Type B pancreatic cell (in vitro differentiated cells): Measurements from ENCODE around the gene FBXW9. TPM values are rescaled to one million over a fixed set of nuclear protein-coding genes. Genes with fewer than 3 reads are reported as not detected.
"Not testable (repeated sequence)": the region's sequence is repeated elsewhere in the genome, so short reads cannot be mapped to it uniquely, and the experiment has no call there.

Experiments
- DNase-seq: peaks from one replicate; pipeline ENCODE4 v3.0.0; 2021; ENCODE audit warnings: mixed read lengths; ENCODE audit not compliant: unreplicated experiment; ENCODE audit errors: extremely low spot score
- H3K27ac Mint-ChIP-seq: 2 replicates; pipeline ENCODE4 v1.8.0; 2021; ENCODE audit warnings: mild to moderate bottlenecking, mixed read lengths
- H3K27me3 Mint-ChIP-seq: 2 replicates; pipeline ENCODE4 v1.8.0; 2021; ENCODE audit warnings: mixed read lengths
- H3K36me3 Mint-ChIP-seq: 2 replicates; pipeline ENCODE4 v1.8.0; 2021; ENCODE audit warnings: mixed read lengths
- H3K4me1 Mint-ChIP-seq: one replicate; pipeline ENCODE4 v1.8.0; 2021; ENCODE audit warnings: mixed read lengths; ENCODE audit not compliant: unreplicated experiment
- H3K4me3 Mint-ChIP-seq: 2 replicates; pipeline ENCODE4 v1.8.0; 2021; ENCODE audit warnings: mild to moderate bottlenecking, mixed read lengths
- H3K9me3 Mint-ChIP-seq: 2 replicates; pipeline ENCODE4 v1.8.0; 2021; ENCODE audit warnings: mixed read lengths
- total RNA-seq: library from RNA; stranded (reverse); gene quantifications from 2 replicates; pipeline ENCODE4 v1.2.1, GENCODE V29; 2021; ENCODE audit warnings: low replicate concordance
- TF ChIP-seq, protein P1 (sequence below): fragments of 200-600 bp; sonication (generic); conservative IDR thresholded peaks from 2 replicates; pipeline ENCODE4 v1.5.0; 2021; ENCODE audit warnings: antibody characterized with exemption, mild to moderate bottlenecking

Gene FBXW9
- total RNA-seq, 1 donor from 2014 or later: 17.0 TPM

DNA sequence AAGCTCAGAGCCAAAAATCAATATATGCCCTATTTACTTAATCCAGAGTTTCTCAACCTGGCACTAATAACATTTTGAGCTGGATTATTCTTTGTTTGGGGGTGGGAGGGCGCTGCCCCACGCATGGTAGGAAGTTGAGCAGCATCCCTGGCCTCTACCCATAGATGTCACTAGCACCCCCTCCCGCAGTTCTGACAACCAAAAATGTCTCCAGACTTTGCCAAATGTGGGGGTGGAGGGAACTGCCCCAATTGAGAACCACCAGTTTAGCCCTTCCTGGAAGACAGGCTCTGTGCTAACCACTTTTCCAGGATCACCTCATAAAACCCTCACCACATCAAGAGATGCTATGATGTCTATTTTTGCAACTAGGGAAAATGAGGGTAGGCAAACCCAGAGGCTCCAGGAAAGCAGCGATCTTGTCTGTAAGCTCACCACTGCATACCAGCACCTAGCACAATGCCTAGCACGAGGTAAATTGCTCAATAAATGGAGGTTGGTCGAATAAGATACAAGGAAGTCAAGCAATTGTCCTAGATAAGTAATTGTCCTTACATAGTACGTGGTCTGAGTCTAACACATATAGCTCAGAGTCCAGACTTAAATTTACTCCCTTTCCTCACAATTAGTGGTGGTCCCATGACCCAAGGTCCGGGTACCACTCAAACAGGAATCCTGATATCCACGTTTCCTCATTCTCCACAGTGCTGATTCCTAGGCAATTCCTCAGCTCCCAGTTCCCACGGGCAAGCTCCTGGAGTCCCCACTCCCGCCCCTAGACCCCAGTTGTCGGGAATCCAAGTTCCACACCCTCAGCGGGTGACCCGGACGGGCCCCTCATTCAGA is 37.2 kb upstream of the FBXW9 start:
- Mint-ChIP-seq H3K4me3 (peak overlapping the region; percentile 98), H3K4me1 (peaks cover 26% of the 10 kb centered on the region), H3K36me3 (peaks cover 22% of the 10 kb centered on the region), H3K27ac (peak overlapping the region; percentile 94), H3K9me3 (peaks cover 3% of the 10 kb centered on the region), H3K27me3 (no peaks in the 10 kb centered on the region)
- TF ChIP-seq, protein P1, sequence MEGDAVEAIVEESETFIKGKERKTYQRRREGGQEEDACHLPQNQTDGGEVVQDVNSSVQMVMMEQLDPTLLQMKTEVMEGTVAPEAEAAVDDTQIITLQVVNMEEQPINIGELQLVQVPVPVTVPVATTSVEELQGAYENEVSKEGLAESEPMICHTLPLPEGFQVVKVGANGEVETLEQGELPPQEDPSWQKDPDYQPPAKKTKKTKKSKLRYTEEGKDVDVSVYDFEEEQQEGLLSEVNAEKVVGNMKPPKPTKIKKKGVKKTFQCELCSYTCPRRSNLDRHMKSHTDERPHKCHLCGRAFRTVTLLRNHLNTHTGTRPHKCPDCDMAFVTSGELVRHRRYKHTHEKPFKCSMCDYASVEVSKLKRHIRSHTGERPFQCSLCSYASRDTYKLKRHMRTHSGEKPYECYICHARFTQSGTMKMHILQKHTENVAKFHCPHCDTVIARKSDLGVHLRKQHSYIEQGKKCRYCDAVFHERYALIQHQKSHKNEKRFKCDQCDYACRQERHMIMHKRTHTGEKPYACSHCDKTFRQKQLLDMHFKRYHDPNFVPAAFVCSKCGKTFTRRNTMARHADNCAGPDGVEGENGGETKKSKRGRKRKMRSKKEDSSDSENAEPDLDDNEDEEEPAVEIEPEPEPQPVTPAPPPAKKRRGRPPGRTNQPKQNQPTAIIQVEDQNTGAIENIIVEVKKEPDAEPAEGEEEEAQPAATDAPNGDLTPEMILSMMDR: peak; percentile 40
- DNase-seq: no peak

DNA sequence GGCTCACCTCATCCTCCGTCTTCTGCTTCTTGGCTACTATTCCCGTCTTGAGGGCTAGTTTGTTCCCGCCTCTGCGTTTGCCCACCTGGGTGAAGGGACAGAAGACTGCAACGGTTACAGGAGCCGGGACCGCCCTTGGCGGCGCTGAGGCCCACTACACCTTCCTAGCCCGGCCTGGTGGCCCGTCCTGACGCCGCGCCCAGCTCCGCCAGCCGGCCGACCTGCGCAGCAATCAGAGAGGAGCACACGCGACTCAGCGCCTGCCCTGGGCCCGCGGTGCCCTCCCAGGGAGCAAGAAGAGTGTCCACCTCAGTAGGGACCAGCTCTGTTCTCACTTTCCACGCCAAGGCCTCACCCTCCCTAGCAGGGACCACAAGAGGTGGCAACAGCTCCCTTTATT is 34.9 kb upstream of the FBXW9 start:
- no peak for DNase-seq
- Mint-ChIP-seq H3K27me3 (no peaks in the 10 kb centered on the region), H3K36me3 (peaks cover 15% of the 10 kb centered on the region), H3K9me3 (no peaks in the 10 kb centered on the region), H3K4me1 (peaks cover 15% of the 10 kb centered on the region), H3K27ac (no peak overlapping the region), H3K4me3 (no peak overlapping the region)
- TF ChIP-seq, protein P1: no peak

DNA sequence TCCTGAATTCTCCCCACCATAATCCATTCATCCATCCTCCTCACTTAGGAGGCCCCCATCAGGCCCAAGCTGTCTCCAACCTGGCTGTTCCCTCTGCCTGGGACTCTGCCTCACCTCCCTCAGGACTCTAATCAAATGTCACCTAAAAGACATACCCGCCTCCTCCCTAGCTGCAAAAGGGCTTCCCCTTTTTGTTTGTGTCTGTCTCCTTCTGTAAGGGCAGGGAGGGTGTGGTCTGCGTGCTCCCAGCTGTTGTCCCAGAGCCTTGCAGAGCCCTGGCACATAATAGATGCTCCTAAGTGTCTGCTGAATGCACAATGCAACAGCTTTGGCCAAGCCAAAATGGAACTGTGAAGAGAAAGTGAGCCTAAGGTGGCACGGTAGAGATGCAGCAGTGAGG is 33.6 kb upstream of the FBXW9 start:
- DNase-seq: no peak
- Mint-ChIP-seq H3K9me3 (no peaks in the 10 kb centered on the region), H3K36me3 (peaks cover 15% of the 10 kb centered on the region), H3K4me1 (peaks cover 16% of the 10 kb centered on the region), H3K27me3 (no peaks in the 10 kb centered on the region), H3K4me3 (peak overlapping the region; percentile 38), H3K27ac (no peak overlapping the region)
- TF ChIP-seq, protein P1: no peak

GRCh38 chr19:12727745-12728433 is 31.5 kb upstream of the FBXW9 start:
- no peaks in the 10 kb centered on the region for H3K27me3 Mint-ChIP-seq

GRCh38 chr19:12726988-12727316 is 30.5 kb upstream of the FBXW9 start:
- H3K36me3 Mint-ChIP-seq: peaks cover 12% of the 10 kb centered on the region
- no peak for DNase-seq
- peaks cover 12% of the 10 kb centered on the region for H3K4me1 Mint-ChIP-seq
- H3K27me3 Mint-ChIP-seq: no peaks in the 10 kb centered on the region
- H3K27ac Mint-ChIP-seq: peak overlapping the region; percentile 33
- H3K9me3 Mint-ChIP-seq: no peaks in the 10 kb centered on the region
- no peak overlapping the region for H3K4me3 Mint-ChIP-seq
- TF ChIP-seq, protein P1: no peak

More at GRCh38 chr19:12727745-12728433, 31.5 kb upstream of the FBXW9 start:
- H3K4me1 Mint-ChIP-seq: peaks cover 14% of the 10 kb centered on the region
- H3K4me3 Mint-ChIP-seq: no peak overlapping the region
- H3K27ac Mint-ChIP-seq: no peak overlapping the region
- TF ChIP-seq, protein P1: no peak
- no peaks in the 10 kb centered on the region for H3K9me3 Mint-ChIP-seq
- H3K36me3 Mint-ChIP-seq: peaks cover 12% of the 10 kb centered on the region
- no peak for DNase-seq

- Mint-ChIP-seq H3K4me1 (peaks cover 20% of the 10 kb centered on the region), H3K36me3 (peaks cover 15% of the 10 kb centered on the region), H3K4me3 (peak overlapping the region; percentile 31)
- not testable (repeated sequence) for H3K9me3 Mint-ChIP-seq, H3K27ac Mint-ChIP-seq, DNase-seq, H3K27me3 Mint-ChIP-seq
Measured at GRCh38 chr19:12725612-12726011, 29.2 kb upstream of the FBXW9 start.
